T-helper 1 cell (primary cell): ENCODE measurements around the gene CNOT9.

Experiments used
- DNase-seq, 5 donors: peaks; one replicate each; pipeline ENCODE4 v3.0.0-alpha.2; 2012 to 2020

Gene CNOT9

GRCh38 chr2:218578272-218578877 is 9.7 kb downstream of the CNOT9 start:
- no peak for DNase-seq

- peak in 1 of 5 donors; percentile 54 for DNase-seq
Measured at GRCh38 chr2:218582076-218582475, 13.4 kb downstream of the CNOT9 start.

GRCh38 chr2:218583983-218584850 is 15.6 kb downstream of the CNOT9 start:
- DNase-seq = no peak

GRCh38 chr2:218585541-218585940 is 16.9 kb downstream of the CNOT9 start:
- DNase-seq = no peak

DNA sequence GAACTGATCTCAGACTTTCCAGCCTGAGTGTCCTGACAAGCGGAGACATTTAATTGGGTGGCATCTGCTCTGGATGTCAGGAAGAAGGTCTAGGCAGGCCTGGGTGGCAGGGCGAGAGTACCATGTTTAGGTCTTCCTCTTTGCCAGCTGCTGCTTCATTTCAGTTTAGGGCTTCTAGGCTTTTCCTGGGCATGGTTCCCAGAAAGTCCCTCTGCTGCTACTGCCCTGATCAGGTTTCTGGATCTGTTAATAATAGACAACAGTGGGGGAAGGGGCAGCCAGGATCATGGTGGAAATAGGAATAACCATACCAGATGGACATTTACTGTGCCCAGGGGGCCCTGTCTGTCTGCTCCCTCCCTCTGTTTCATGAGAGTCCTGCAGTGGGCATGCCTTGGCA is 36.8 kb downstream of the CNOT9 start:
- no peak for DNase-seq

DNA sequence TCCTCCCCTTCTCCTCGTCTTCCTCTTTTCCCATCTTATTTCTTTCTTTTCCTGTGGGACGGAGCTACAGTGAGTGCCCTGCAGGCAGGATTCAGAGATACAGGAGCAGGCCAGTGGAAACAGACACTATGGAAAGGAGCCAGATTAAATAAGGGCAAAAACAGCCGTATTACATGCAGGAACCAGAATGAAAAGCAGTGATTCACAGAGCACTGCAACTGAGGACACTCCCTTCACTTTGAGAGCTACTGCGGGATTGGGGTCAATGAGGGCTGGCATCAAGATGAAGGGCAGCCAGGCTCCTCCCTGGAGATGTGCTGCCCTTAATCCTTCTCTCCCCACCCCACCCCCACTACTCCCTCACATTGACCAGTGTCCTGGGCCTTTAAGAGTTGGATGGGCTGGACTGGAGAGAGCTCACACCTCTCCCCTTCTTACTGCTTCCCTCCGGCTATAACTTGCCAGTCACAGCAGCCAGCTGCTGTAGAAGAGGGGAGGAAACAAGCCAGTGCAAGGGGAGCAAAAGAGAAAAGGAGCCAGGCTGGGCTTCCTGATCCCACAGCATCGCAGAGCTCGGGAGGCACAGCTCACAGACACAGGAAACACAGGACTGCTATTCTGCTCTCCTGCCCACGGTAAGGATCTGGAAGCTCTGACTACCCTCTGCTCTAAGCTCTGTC is 38.9 kb downstream of the CNOT9 start, which contains the start of gene PLCD4:
TSS of gene PLCD4 (plus strand) at position 464 of the 680 bp plus-strand sequence. CDS start 7,841 bp downstream, outside the sequence.
- DNase-seq = no peak

GRCh38 chr2:218615868-218616315 is 47.3 kb downstream of the CNOT9 start:
- no peak for DNase-seq

DNA sequence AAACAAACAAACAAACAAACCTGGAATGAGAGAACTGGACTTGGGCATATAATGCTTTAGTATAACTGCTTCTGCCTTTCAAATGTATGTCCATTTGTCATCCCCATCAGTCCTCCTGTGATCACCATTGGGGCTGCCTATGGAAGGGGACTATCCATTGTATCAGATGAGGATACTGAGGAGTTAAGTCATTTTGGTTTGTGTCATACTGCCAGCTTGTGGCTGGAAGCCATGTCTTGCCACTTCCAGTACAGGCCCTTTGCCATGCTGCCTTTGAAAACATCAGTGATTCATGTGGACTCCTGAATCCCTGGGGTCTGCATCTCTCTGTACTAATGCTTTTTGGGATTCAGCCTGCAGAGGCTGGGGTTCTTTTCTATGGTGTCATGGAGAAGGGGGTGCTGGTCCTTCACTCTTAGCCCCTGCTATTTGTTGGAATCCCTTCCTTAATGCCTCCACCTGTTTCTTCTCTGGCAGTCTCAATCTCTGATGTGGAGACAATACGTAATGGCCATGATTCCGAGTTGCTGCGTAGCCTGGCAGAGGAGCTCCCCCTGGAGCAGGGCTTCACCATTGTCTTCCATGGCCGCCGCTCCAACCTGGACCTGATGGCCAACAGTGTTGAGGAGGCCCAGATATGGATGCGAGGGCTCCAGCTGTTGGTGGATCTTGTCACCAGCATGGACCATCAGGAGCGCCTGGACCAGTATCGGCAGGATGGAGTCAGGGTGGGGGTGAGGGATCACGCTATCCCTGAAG is 49.6 kb downstream of the CNOT9 start:
- no peak for DNase-seq

DNA sequence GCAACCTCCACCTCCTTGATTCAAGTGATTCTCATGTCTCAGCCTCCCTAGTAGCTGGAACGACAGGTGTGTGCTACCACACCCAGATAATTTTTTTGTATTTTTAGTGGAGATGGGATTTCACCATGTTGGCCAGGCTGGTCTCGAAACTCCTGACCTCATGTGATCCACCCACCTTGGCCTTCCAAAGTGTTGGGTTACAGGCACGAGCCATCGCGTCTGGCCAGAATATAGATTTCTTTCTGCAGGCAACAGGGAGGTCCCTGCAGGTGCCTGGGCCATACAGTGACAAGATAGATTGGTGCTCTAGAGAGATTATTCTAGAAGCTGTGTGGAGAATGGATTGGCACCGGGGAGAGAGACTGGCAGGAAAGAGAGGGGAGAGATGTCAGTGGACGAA is 52.4 kb downstream of the CNOT9 start:
- DNase-seq = no peak

DNA sequence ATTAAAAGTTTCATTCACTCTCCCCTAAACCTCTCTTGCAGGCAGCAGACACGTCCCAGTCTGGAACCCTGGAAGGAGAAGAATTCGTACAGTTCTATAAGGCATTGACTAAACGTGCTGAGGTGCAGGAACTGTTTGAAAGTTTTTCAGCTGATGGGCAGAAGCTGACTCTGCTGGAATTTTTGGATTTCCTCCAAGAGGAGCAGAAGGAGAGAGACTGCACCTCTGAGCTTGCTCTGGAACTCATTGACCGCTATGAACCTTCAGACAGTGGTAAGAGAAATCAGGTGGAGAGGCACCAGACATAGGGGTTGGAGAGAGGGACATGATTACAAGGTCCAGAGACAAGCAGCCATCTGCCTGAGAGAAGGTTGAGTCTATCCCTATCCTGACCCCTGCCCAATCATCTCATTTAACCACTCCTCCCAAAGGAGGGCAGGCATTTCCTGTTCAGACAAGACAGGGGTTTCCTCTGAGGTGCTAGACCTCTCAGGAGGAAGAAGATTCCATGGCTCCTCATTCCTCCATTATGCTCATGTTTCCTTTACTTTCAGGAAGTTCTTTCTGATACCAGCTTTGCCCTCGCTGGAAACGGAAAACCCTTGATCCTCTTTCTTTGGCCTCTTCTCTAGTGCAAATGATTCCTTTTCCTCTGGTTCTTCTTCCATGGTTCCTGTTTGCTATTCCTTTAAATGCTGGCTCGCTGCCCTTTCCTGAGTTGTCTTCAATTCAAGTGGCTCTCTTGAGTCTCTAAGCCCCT is 54.1 kb downstream of the CNOT9 start:
- no peak for DNase-seq

DNA sequence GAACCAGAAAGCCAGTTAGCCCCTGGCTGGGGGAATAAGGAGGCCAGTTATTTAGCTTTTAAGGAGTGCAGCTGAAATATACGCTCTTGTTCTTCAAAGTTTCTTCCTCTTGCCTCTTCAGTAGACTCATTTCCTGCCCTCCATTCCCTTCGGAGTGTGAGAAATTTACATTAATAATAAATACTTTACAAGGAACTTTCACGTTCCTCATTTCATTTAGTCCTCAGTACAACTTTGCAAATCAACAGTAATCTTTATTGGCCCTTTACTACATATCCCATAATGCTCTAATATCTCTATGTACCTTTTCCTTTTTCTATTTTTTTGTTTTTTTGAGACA is 54.7 kb downstream of the CNOT9 start:
- no peak for DNase-seq

DNA sequence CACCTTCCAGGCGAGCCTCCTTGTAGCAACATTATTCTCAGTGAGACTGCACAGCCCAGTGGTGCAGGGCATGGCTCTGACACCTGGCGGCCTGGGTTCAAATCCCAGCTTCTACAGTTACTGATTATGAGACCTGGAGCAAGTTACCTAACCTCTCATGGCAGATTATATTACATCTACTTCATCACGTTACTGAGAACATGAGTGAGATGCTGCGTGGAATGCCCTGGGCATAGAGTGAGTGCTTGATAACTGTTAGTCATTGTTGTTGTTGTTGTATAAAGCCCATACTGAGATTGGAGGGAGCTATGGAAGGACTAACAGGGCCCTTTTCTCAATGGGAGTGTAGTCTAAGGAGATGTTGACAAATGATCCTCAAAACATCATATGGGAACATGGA is 57.7 kb downstream of the CNOT9 start:
- DNase-seq = no peak

GRCh38 chr2:218627939-218628338 is 59.3 kb downstream of the CNOT9 start:
- DNase-seq = no peak

DNA sequence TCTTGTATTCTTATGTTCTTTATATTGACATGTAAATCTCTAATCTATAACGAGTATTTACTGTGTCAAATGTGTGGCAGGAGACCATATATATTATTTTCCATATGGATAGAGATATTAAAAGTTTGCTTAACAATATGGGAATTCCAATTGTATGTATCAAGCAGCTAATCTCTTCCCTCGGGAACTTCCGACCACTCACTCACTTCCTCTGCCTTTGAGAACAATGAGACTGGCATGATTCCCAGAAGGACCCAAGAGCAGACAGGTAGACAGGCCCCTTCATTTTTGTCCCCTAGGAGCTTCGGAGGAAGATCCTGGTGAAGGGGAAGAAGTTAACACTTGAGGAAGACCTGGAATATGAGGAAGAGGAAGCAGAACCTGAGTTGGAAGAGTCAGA is 63.2 kb downstream of the CNOT9 start:
- no peak for DNase-seq

DNA sequence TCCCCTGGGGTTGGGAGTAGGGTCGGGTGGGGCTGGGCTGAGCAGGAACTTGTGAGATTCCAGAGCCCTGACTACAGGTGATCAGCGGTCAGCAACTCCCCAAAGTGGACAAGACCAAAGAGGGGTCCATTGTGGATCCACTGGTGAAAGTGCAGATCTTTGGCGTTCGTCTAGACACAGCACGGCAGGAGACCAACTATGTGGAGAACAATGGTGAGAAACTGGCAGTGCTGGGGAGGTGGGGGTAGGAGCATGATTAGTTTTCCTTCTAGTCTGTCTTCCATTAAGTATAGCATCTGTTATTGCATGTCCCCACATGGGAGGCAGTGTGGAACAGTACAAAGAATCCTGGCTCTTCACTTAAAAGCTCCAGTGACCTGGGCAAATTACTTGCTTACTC is 67.1 kb downstream of the CNOT9 start:
- no peak for DNase-seq

GRCh38 chr2:218638372-218638771 is 69.7 kb downstream of the CNOT9 start:
- DNase-seq = no peak

DNA sequence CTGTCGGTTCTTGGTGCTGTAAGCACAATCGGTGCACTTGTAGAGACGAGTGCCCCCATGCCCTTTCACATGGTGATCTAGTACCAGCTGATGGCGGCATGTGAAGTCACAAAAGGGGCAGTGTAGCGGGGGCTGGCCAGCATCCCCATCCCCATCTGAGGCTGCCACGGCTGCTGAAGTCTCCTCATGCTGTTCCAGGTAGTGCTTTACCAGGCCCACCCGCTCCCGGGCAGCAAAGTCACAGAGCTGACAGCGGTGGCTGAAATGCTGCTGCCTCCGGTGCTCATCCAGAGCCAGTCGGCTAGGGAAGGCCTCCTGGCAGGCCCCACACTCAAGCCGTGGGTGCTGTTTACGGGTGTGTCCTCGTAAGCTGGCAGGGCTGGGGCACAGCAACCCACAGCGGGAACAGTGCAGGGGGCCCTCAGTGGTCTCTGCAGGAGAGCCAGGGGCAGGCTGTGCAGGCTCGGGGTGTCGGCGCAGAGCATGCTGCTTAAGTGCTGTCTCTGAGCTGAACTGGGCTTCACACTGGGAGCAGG is 73.5 kb downstream of the CNOT9 start:
- no peak for DNase-seq

DNA sequence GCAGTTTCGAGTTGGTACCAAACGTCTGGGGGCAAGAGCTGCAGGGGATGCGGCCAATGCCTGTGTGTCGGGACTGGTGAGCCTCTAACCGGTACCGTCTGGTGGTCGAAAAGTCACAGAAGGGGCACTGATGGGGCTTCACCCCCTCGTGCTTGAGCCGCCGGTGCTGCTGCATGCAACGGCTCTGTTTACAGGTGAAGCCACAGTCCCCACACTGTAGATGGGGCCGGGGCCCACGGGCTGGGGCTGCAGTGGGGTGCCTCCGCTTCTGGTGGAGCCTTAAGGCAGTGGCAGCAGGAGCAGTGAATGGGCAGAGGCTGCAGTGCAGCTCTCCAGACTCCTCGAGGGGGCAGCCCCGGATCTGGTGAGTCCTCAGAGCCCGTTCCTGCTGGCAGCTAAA is 74.1 kb downstream of the CNOT9 start:
- no peak for DNase-seq

GRCh38 chr2:218643751-218644310 is 75.2 kb downstream of the CNOT9 start:
- no peak for DNase-seq

GRCh38 chr2:218644721-218645120 is 76.1 kb downstream of the CNOT9 start:
- no peak for DNase-seq

- DNase-seq = no peak
Measured at GRCh38 chr2:218645126-218645525, 76.5 kb downstream of the CNOT9 start.
